GM19324 (cell line): ENCODE measurements around the gene YIPF4.
"Not testable (repeated sequence)": the region's sequence is repeated elsewhere in the genome, so short reads cannot be mapped to it uniquely, and the experiment has no call there.

Experiments
- ATAC-seq: cut with Tn5 transposase; IDR thresholded peaks from one replicate; pipeline ENCODE4 v1.9.1; 2021; ENCODE audit warnings: mild to moderate bottlenecking, moderate library complexity; ENCODE audit not compliant: unreplicated experiment, low FRiP score

Gene YIPF4

GRCh38 chr2:32284321-32284720 is 6.6 kb downstream of the YIPF4 start:
- no peak for ATAC-seq

GRCh38 chr2:32289165-32289999 is 11.7 kb downstream of the YIPF4 start:
- no peak for ATAC-seq

GRCh38 chr2:32290000-32290339 is 12.3 kb downstream of the YIPF4 start:
- ATAC-seq, result no peak

GRCh38 chr2:32291746-32292145 is 14.0 kb downstream of the YIPF4 start:
- no peak for ATAC-seq

- not testable (repeated sequence) for ATAC-seq
Measured at GRCh38 chr2:32293493-32293892, 15.8 kb downstream of the YIPF4 start.

GRCh38 chr2:32293966-32294562 is 16.4 kb downstream of the YIPF4 start:
- ATAC-seq, result not testable (repeated sequence)

- ATAC-seq, result no peak
Measured at GRCh38 chr2:32310577-32310976, 32.9 kb downstream of the YIPF4 start.

GRCh38 chr2:32314886-32315285 is 37.2 kb downstream of the YIPF4 start:
- ATAC-seq, result no peak

- ATAC-seq, result not testable (repeated sequence)
Measured at GRCh38 chr2:32328679-32329078, 51.0 kb downstream of the YIPF4 start.

GRCh38 chr2:32329180-32329980 is 51.7 kb downstream of the YIPF4 start:
- ATAC-seq, result not testable (repeated sequence)

GRCh38 chr2:32330136-32330535 is 52.4 kb downstream of the YIPF4 start:
- no peak for ATAC-seq

GRCh38 chr2:32342801-32343200 is 65.1 kb downstream of the YIPF4 start:
- no peak for ATAC-seq

- not testable (repeated sequence) for ATAC-seq
Measured at GRCh38 chr2:32350797-32351196, 73.1 kb downstream of the YIPF4 start.

GRCh38 chr2:32355976-32356680 is 78.4 kb downstream of the YIPF4 start:
- no peak for ATAC-seq

GRCh38 chr2:32356681-32357317 is 79.1 kb downstream of the YIPF4 start, which contains the start of gene BIRC6:
Gene BIRC6 (plus strand): TSS chr2:32357023. CDS start chr2:32357162, 139 bp downstream.
- ATAC-seq, result peak; percentile 94

GRCh38 chr2:32357318-32358110 is 79.8 kb downstream of the YIPF4 start:
- peak; percentile 6 for ATAC-seq

GRCh38 chr2:32358111-32358482 is 80.4 kb downstream of the YIPF4 start:
- no peak for ATAC-seq

GRCh38 chr2:32360416-32360815 is 82.7 kb downstream of the YIPF4 start:
- ATAC-seq, result no peak

GRCh38 chr2:32362997-32363396 is 85.3 kb downstream of the YIPF4 start:
- not testable (repeated sequence) for ATAC-seq
